ENCODE measurements around the gene ANXA4. TPM values are rescaled to one million over a fixed set of nuclear protein-coding genes. Genes with fewer than 3 reads are reported as not detected.

Gene ANXA4
- total RNA-seq, 1 donor from 2014 or later, result 73.6 TPM

GRCh38 chr2:69816923-69817542 is 75.1 kb downstream of the ANXA4 start:
- peak; percentile 76 for DNase-seq (ENCODE audit: low read depth)
- TF ChIP-seq, protein P1, sequence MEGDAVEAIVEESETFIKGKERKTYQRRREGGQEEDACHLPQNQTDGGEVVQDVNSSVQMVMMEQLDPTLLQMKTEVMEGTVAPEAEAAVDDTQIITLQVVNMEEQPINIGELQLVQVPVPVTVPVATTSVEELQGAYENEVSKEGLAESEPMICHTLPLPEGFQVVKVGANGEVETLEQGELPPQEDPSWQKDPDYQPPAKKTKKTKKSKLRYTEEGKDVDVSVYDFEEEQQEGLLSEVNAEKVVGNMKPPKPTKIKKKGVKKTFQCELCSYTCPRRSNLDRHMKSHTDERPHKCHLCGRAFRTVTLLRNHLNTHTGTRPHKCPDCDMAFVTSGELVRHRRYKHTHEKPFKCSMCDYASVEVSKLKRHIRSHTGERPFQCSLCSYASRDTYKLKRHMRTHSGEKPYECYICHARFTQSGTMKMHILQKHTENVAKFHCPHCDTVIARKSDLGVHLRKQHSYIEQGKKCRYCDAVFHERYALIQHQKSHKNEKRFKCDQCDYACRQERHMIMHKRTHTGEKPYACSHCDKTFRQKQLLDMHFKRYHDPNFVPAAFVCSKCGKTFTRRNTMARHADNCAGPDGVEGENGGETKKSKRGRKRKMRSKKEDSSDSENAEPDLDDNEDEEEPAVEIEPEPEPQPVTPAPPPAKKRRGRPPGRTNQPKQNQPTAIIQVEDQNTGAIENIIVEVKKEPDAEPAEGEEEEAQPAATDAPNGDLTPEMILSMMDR (IDR thresholded peaks at IDR 0.05; ENCODE audit: insufficient read depth, low read length, poor library complexity, severe bottlenecking), result peak; percentile 84
- H3K27me3 ChIP-seq (ENCODE audit: control insufficient read depth, insufficient read depth, low read length), result no peaks in the 10 kb centered on the region
- no peak overlapping the region for H3K4me3 ChIP-seq (ENCODE audit: low read depth, low read length)
- peaks cover 5% of the 10 kb centered on the region for H3K36me3 ChIP-seq (ENCODE audit: control insufficient read depth, insufficient read depth, low read length)

DNA sequence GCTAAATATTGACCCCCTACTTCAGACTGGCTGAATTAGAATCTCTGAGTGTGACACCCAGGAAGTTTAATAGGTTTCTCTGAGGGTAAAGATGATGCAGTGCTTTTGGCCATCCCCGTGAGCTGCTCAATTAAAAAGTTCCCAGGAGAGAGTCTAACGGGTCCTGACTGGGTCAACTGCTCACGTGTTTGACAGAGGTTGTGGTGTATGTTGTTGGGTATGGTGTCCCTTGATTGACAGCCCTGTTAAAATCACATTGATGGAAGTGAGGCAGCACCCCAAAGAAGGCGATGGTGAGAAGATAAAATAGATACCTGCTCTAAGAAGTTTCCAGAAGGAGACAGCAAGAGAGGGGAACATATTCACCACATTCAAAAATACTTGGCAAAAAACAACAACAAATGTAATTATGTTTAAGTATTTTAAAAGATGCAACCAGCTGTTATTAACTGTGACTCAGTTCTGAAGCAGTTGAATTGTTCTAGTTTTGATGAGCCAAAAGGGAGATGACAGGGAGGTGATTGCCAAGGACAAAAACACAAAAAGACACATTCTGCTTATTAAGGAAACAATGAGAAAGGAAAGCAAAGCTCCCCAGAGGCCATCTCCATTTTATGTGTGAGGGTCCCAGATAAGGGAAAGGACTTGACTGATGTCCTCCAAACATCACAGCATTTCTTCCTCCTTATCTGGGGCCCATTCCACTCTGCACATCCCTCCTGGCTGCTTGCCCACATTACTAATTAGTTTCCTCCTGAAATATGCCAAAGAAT is 76.0 kb downstream of the ANXA4 start:
- Histone ChIP-seq H3K36me3 (ENCODE audit: control insufficient read depth, insufficient read depth, low read length) (peaks cover 5% of the 10 kb centered on the region), H3K27me3 (ENCODE audit: control insufficient read depth, insufficient read depth, low read length) (no peaks in the 10 kb centered on the region), H3K4me3 (ENCODE audit: low read depth, low read length) (no peak overlapping the region)
- TF ChIP-seq, protein P1 (IDR thresholded peaks at IDR 0.05; ENCODE audit: insufficient read depth, low read length, poor library complexity, severe bottlenecking), result no peak
- no peak for DNase-seq (ENCODE audit: low read depth)

DNA sequence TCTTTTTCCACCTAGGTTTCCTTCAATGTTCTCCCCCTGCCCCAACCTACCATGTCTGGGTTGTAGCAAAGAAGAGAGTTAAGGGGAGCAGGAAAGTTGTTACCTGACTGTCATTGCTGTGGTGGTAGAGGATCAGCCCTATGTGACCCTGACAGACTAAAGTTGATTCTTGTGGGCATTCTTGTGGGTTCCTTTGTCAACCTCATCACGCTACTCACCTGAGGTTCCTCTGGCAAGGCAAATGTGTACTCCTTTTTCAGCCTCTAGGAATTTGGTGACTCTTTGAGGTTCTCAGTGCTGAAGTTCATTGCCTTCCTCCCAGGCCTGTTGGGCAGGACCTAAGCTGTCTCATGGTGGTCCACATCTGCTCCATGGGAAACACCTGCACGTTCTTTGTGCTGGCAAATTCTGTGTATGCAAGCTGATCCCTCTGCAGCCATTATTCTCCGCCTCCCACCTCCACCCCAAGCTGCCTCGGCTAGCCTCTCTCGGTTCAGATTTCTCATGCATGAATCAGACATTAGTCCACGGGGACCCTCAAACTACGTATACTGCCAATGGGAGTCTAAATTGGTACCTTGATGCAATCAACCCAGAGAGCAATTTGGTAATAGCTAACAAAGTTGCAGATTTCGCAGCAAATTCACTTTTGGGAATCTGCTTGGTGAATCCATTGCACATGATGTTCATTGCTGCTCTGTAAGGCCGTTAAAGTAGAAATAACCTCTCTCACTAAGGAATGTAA is 86.0 kb downstream of the ANXA4 start:
- no peak for DNase-seq (ENCODE audit: low read depth)
- Histone ChIP-seq H3K4me3 (ENCODE audit: low read depth, low read length) (no peak overlapping the region), H3K36me3 (ENCODE audit: control insufficient read depth, insufficient read depth, low read length) (no peaks in the 10 kb centered on the region), H3K27me3 (ENCODE audit: control insufficient read depth, insufficient read depth, low read length) (no peaks in the 10 kb centered on the region)
- TF ChIP-seq, protein P1 (IDR thresholded peaks at IDR 0.05; ENCODE audit: insufficient read depth, low read length, poor library complexity, severe bottlenecking), result no peak

GRCh38 chr2:69828938-69829255 is 87.0 kb downstream of the ANXA4 start:
- DNase-seq (ENCODE audit: low read depth), result no peak
- Histone ChIP-seq H3K27me3 (ENCODE audit: control insufficient read depth, insufficient read depth, low read length) (no peaks in the 10 kb centered on the region), H3K4me3 (ENCODE audit: low read depth, low read length) (peak overlapping the region; percentile 80), H3K36me3 (ENCODE audit: control insufficient read depth, insufficient read depth, low read length) (no peaks in the 10 kb centered on the region)
- TF ChIP-seq, protein P1 (IDR thresholded peaks at IDR 0.05; ENCODE audit: insufficient read depth, low read length, poor library complexity, severe bottlenecking), result no peak

GRCh38 chr2:69829256-69830044 is 87.5 kb downstream of the ANXA4 start, which contains the start of gene GMCL1:
TSS of gene GMCL1 (plus strand) at chr2:69829660. CDS start at chr2:69829893, 233 bp downstream.
- peak; percentile 78 for DNase-seq (ENCODE audit: low read depth)
- H3K36me3 ChIP-seq (ENCODE audit: control insufficient read depth, insufficient read depth, low read length), result no peaks in the 10 kb centered on the region
- TF ChIP-seq, protein P1 (IDR thresholded peaks at IDR 0.05; ENCODE audit: insufficient read depth, low read length, poor library complexity, severe bottlenecking), result no peak
- peak within 1 kb of the TSS; percentile 80 for H3K4me3 ChIP-seq (ENCODE audit: low read depth, low read length)
- H3K27me3 ChIP-seq (ENCODE audit: control insufficient read depth, insufficient read depth, low read length), result no peaks in the 10 kb centered on the region

All from kidney epithelial cell (primary cell).